DMS153 (cell line): ENCODE measurements around the gene SRM.
"Not testable (repeated sequence)": the region's sequence is repeated elsewhere in the genome, so short reads cannot be mapped to it uniquely, and the experiment has no call there.

Experiments used
- DNase-seq: peaks from one replicate; lab custom pipeline; 2025; lab: John Stamatoyannopoulos, UW

SRM gene

DNA sequence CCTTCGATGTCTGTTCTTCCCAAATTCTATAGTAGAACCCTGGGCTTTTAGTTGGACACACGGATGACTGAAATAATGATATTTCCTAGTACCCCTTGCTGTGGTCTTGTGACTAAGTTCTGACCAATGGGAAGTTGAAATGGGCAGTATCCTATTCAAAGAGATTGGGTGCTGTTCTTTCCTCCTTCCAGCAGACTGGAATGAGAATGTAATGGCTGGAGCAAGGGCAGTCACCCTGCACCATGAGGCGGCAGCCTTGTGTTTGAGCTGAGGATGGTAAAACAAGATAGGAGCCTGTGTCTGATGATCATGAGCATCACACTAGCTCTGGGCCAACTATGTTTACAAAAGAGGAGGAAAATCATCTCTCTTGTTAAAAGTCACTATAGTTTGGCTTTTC is 5.1 kb upstream of the SRM start:
- DNase-seq: no peak

DNA sequence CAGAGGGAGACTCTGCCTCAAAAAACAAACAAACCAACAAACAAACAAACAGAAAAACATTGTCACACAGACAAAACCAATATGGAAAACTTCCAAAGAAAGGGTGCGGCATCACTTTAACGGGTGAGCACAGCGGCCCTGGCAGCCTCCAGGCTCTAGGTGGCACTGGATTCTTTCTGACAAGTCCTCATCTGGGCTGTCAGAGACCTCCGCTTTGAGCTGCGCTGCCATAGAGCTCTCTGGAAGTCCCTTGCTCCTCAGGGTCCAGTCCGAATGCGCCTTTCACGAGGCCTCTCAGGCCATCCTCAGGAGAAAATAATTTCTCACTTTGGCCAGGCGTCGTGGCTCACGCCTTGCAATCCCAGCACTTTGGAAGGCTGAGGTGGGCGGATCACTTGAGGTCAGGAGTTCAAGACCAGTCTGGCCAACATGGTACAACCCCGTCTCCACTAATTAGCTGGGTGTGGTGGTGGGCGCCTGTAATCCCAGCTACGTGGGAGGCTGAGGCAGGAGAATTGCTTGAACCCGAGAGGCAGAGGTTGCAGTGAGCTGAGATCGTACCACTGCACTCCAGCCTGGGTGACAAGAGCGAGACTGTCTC is 4.2 kb upstream of the SRM start:
- not testable (repeated sequence) for DNase-seq

DNA sequence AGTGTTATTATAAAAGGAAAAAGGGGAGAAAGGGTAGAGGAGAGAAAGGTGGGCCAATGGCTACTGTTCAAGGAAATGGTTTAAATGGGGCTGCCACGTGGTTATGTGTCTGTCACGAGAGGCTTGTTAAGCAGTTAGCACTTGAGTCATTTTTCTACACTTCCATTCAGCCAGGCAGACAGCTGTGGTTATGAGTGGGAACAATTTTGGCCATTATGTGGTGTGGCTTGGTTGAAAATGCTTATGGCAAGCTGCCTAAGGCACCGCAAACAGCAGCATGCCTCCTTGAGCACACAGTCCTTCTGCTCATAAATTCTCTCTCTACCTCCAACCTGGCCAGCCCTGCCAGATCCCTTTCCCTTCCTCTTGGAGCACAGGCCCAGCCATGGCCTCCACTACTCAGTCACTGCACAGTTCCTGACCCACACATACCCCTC is 3.2 kb upstream of the SRM start:
- peak; percentile 18 for DNase-seq

DNA sequence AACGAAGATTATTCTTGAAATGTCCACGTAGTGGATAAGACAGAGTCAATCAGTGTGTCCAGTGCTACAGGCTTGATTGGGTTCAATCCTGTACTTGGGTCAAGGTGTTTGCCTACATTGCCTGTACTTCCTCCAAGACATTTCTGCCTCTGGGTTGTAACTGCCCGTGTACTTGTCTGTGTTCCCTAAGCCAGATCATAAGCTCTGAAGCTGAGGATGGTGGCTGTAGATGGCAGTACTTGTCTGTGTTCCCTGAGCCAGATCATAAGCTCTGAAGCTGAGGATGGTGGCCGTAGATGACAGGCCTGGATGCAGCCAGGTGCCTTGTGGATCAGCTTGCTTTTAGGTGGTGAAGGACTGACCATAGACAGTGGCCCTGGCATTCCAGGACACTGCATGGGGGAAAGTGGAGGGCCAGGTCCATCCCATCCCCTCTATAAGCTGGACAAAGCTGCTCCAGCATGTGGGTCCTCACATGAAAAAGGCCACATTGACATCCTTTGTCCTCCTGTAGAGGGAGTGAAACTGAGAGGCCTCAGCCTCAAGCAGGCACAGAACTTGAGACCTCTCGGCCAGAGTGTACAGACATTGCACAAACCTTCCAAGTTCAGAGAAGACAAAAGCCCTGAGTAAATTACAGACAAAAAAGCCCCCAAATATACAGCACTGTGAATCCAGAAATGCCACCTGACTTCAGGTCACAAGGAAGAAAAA is 2.0 kb upstream of the SRM start:
- no peak for DNase-seq

DNA sequence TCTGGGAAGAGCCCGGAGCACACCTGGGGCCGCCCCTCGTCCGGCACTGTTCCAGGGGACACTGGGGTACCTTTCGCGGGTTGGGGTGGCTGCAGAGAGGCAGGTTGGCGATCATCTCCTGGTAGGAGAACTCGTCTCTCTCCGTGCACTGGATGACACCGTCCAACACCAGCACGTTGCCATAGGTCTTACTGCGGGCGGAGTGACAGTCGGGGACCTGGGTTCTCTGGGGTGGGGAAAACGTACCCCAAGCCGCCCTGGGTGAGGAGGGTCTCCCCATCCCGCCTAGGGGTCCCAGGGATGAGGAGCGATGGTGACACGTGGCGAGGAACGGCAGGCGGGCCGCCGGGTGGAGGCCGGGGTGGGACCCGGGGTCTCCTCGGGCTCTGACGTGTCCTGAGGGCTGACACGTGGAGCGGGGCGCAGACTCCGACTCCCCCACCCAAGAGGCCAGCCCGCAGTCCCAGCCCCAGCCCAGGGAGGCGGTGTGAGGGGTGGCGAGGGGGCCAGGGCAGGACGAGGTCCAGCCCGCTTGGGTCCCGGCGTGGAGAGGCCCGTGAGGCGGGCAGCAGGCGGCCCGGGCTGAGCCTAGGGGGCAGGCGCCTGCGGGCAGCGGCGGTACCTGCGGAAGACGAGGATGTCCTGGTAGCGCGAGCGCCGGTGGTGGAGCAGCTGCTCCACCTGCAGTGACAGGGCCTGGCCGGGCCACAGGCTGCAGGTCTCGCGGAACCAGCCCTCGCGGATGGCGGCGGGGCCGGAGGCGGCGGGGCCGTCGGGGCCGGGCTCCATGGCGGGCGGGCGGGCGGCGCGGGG is 457 bp downstream of the SRM start:
- DNase-seq: no peak

DNA sequence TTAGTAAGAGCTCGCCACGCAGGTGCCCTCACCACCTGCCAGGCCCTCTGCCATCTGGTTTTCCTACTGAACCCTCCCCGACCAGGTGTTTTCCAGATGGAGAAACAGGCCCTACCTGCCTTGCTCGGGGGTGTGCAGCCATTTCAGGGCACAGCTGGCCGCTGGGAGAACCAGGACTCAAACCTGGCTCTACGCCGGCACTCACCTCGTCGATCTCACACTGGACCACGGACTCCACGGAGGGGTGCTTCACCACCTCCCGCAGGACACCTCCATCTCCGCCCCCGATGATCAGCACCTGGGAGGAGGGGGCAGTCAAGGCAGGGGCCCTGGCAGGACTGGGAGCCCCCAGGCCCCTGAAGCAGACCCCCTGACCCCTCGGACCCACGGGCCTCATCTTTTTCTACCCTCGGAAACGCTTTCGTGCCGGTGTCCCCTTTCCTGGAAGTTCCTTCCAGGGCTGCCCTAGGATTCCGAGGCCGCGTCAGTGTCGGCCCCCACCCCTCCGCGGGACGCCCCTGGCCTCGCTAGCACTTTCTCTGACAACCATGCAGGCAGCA is 1.1 kb downstream of the SRM start:
- no peak for DNase-seq

DNA sequence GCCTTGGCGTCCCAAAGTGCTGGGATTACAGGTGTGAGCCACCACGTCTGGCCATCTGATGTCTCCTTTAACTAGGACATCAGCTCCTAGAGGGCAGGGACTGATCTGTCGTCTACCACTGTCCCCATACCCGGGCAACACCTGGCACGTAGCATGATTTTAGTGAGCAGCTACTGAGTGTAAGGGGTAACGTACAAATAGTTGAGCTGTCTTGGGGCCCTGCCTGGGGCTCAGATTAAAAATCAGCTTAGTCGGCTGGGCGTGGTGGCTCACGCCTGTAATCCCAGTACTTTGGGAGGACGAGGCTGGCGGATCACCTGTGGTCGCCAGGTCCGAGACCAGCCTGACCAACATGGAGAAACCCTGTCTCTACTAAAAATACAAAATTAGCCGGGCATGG is 1.8 kb downstream of the SRM start:
- DNase-seq: no peak

DNA sequence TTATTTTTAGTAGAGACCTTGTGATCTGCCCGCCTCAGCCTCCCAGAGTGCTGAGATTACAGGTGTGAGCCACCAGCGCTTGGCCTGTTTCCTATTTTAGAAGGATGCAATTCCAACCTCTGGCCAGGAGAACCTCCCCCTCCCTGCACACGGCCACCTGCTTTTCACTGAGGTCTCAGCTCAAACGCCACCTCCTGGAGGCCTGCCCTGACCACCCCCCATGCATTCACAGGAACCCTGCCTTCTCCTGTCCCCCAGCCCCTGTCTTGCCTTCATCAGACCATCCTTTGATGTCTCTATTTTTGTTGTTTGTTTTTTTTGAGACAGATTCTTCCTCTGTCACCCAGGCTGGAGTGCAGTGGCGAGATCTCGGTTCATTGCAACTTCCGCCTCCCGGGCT is 2.3 kb downstream of the SRM start:
- no peak for DNase-seq

DNA sequence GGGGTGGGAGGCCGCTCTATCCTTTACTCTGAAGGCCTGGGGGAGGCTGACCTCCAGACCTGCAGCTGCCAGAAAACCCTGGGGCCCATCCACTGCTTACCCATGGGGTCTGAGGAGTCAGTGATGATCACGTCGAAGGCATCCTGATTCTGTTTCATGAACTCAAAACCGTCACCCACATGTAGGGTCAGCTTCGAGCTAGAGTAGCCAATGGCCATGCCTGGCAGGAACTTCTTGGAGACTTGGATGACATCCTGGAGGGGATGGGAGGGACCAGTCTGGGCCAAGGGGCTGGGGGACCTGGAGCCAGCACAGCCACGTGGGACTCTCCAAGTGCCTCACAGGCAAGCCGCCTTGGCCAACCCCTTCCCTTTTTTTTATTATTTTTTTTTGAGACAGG is 3.3 kb downstream of the SRM start:
- DNase-seq: no peak

DNA sequence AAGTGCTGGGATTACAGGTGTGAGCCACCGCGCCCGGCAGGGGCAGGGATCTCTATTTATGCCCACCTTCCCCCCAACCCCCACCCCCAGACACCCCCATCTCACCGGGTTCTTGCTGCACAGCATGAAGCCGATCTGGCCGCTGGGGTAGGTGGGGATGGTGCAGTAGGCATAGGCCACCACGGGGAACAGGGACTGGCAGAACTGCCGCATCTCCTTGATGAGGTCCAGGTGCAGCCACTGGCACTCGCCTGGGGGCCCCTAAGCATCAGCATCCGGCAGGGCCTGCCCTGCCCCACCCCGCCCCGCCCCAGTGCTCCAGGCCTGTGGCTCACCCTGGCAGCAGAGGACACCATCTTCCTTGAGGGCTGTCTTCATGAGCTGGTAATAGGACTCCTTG is 4.1 kb downstream of the SRM start:
- DNase-seq: no peak

DNA sequence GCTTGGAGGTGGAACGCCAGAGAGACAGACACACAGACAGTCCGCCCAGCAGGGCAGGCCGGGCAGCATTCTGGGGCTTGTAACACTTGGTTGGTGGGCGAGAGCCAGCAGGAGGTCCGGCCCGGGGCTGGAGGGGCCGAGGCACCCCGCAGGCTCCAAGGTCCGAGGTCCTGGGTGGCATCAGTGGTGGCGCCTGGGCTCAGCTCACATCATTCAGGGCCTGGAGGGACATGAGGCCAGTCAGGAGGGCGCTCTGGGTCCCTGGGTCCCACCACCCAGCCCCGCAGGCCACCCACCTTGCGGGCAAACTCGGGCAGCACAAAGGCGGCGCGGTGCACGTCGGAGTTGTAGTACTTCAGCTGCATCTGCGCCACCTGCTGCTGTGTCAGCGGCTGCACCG is 5.2 kb downstream of the SRM start:
- no peak for DNase-seq

DNA sequence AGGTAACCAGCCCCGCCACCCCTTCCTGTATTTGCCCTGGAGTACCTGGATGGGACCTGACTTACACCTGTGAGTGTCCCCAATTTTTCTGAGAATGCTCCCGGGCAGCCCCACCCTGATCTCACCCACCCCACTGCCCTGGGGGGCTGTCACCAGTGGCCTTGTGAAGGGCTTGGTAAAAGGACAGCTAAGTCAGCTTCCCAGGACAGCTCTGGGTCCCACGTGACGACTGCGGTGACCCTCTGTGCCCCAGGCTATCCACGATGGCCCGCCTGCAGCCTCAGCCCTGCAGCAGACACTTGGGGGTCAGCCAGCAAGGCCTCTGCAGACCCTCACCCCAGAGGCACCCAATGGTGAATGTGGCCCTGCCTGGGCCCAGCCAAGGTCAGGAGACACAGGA is 5.6 kb downstream of the SRM start:
- no peak for DNase-seq

DNA sequence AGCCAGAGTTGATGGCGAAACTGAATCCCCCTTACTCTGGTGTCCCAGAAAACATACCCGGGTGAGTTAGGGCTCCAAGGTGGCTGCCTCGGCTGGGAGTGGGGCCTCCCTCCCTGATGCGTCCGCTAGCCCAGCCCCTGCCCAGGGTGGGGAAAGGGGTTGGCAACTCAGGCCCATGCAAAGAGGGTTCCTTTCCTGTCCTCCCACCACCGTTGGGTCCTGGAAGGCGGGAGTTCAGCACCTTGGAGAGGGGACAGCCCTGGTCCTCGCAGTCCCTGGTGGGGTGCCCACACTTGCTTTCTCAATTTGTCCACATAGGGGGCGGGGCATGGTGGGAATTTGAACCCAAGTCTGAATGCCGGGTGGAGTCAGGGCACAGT is 6.1 kb downstream of the SRM start:
- DNase-seq: no peak

DNA sequence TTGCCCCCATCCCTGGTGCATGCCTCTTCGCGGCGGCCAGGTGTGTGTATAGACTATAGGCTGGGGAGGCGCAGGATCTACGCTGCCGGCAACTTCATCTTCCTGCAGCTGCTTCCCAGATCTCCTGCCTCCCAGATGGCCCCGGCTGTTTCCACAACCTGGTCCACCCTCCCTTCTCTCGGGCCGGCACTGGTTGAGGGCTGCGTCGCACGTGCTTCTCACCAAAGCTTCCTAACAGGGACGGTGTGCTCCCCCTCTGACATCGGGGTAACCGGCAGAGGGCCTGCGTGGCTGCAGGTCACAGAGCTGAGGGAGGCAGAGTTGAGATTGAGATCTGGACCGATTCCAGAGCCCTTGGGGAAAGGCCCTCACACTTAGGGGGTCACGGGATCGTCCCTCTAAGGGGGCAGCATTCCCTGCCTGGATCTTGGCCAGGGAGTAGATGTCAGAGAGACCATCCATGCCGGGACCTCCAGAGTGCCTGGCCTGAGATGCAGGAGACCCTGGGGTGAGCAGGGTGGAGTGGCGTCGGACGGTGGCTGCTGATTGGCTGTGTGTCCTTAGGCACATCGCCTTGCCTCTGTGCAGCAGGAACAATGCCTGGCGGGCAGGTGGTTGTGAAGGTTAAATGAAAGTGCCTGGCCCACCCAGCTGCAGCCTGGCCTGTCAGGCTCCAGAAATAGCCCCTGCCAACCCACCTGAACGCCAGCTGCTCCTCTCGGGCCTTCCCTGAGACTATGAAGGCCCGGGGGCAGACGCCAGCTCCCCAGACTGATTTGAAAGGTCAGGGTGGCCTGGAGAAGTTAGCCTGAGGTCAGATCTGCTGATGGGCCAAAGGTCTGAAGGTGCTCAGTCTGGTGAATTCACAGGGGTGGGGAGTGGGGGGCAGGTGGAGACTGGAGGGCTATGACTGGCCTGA is 6.7 kb downstream of the SRM start:
- DNase-seq: peak; percentile 66

DNA sequence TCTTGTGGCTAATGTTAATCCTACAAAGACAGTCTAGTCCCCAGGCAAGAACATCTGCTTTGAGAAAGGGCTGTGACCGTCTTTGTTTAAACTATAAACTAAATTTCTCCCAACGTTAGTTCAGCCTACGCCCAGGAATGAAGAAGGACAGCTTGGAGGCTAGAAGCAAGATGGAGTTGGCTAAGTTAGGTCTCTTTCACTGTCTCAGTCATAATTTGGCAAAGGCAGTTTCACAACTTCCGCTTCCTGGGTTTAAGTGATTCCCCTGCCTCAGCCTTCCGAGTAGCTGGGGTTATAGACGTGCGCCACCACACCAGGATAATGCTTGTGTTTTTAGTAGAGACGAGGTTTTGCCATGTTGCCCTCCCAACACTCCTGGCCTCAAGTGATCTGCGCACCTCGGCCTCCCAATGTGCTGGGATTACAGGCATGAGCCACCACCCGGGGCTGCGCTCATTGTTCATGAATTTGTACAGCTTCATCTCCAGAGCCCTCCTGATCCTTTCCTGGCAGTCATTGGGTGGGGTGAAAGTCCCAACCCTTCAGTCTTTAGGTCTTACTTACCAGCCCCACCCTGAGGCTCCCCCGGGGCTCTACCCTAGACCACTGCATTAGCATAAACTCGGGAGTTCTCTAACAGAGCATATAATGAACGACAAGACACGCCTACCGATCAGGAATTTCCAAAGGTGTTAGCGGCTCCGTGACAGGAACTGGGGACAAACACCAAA is 7.9 kb downstream of the SRM start:
- DNase-seq: peak; percentile 52

DNA sequence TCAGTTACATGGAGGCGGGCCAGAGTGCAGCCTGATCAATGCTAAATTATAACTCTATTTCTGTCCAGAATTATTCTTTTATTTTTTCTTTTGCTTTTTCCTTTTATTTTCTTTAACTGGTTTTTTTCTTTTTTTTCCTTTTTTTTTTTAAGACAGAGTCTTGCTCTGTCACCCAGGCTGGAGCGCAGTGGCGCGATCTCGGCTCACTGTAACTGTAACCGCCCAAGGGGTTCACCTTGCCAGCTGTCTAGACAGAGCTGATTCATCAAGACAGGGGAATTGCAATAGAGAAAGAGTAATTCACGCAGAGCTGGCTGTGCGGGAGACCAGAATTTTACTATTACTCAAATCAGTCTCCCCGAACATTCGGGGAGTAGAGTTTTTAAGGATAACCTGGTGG is 8.7 kb downstream of the SRM start:
- DNase-seq: not testable (repeated sequence)

DNA sequence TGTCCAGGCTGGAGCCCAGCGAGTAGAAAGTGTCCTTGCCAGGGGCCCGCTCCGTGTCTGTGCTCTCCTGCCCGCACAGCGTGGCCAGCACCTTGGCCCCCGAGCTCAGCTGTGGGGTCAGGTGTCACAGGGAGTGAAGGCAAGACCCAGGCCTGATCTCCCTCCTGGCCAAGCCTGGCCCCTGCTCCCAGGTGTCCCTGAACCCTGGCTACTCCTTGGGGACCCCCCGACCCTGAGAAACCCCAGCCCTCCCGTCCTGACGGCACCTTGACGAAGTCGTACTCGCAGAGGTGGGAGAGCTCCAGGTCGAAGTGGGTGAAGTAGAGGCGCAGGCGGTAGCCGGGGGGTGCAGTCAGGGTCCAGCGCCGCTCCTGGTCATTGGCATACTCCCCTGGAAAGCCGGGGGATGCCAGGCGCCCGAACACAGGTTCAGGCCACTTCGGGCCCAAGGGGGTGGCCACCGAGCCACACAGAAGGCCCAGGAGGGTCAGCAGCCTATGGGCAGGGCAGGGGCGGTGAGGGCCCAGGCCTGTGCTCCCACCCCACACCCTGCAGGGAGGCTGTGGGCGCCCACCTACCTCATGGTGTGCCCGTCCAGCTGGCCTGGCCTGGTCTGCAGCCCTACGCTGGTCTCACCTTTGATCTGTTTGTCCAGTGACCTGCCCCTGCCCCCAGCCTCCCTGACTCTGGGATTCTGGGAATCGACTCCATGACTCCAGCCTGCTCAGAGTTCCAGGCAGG is 13.0 kb downstream of the SRM start, which contains the start of gene MASP2:
MASP2 (minus strand) TSS at position 615 of the 741 bp plus-strand sequence; CDS start at position 583, 32 bp downstream.
- DNase-seq: no peak

DNA sequence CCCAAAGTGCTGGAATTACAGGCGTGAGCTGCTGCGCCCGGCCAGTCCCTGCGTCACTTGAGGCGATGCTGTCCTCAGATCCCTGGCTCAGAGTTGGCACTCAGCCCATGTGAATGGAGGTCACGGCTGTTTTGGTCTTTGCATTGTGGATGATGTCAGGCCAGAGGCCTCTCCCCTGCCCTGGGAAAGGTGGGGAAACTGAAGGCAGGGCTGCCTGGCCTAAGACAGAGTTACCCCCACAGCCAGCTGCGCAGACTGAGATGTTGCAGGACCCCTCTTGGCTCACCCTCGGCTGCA is 13.6 kb downstream of the SRM start:
- DNase-seq: no peak

DNA sequence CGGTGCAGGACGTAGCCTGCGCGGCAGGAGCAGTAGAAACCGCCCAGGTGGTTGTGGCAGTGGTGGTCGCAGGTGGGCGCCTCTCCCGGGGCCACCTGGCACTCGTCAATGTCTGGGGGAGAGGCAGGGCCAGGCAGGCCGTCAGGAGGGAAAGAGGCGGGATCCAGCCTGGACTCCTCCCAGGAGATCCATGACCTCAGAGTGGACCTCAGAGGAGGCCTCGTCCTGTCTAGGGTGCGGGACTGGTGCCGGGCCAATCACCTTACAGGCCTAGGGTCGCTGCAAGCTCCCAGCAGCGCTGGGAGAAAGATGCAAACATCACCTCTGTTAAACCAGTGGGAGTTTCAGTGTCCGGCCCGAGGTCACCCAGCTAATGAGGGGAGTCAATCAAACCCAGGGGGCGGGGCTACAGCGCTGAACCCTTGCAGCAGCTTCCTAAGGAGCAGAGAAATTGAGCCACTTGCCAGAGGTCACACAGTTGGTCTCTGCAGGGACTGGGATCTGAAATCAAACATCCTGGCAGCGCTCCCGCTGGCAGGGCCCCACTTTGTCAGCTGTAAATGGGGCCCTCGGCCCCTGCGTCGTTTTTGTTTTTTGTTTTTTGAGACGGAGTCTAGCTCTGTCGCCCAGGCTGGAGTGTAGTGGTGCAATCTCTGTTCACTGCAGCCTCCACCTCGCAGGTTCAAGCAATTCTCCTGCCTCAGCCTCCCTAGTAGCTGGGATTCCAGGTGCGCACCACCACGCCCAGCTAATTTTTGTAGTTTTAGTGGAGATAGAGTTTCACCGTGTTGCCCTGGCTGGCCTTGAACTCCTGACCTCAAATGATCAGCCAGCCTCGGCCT is 14.2 kb downstream of the SRM start:
- DNase-seq: no peak
